ENCODE data around the gene REXO4. TPM values are rescaled to one million over a fixed set of nuclear protein-coding genes. Genes with fewer than 3 reads are reported as not detected.

REXO4 gene
- total and polyA plus RNA-seq, 10 of the 15 experiments (the other 5 are each of a cell fraction or from before 2014, with no cell fraction given): 2.7 to 43.9 (median 30.5) TPM

- TF ChIP-seq TCF3 (IDR thresholded peaks at IDR 0.05; ENCODE audit: borderline replicate concordance, insufficient read depth, low read depth, low read length) (0 out of 2 replicates have a peak, but pooled peaks have one; percentile 6), ZNF274 (IDR thresholded peaks at IDR 0.05; ENCODE audit: insufficient read depth, insufficient read length) (no peak), ZNF592 (IDR thresholded peaks at IDR 0.05) (no peak), SMARCA5 (IDR thresholded peaks at IDR 0.05) (no peak), ZBTB40 (IDR thresholded peaks at IDR 0.05; ENCODE audit: borderline replicate concordance) (peak; percentile 42), RUNX3 (IDR thresholded peaks at IDR 0.05; ENCODE audit: low read length) (peak; percentile 13; the same call in 1 of the 2 replicates), GATAD2B (conservative IDR thresholded peaks at IDR 0.05; ENCODE audit: low read depth) (no peak), SPI1 (IDR thresholded peaks at IDR 0.05; ENCODE audit: borderline replicate concordance, insufficient read depth, low read depth, low read length) (no peak), MXI1 (IDR thresholded peaks at IDR 0.05; ENCODE audit: low read depth, low read length) (peak; percentile 87), ZNF24 (IDR thresholded peaks at IDR 0.05) (no peak), NKRF (conservative IDR thresholded peaks at IDR 0.05) (no peak; the same call in 1 of the 2 replicates), NR2F1 (conservative IDR thresholded peaks at IDR 0.05) (0 out of 2 replicates have a peak, but pooled peaks have one; percentile 21), NR2C2 (IDR thresholded peaks at IDR 0.05; ENCODE audit: borderline replicate concordance, control insufficient read depth, insufficient read length, low read depth) (no peak), NBN (IDR thresholded peaks at IDR 0.05) (no peak), NR2C1 (IDR thresholded peaks at IDR 0.05) (peak; percentile 96), HDAC6 (IDR thresholded peaks at IDR 0.05; ENCODE audit: unreplicated experiment) (no peak), BHLHE40 (IDR thresholded peaks at IDR 0.05; ENCODE audit: borderline replicate concordance in 1 of 2, low read depth in 2 of 2, low read length in 1 of 2) (peak; percentile 58 to 84; a peak in 2 of 4 replicates), ZBED1 (IDR thresholded peaks at IDR 0.05; ENCODE audit: borderline replicate concordance) (no peak)
- TF ChIP-seq, protein P1, sequence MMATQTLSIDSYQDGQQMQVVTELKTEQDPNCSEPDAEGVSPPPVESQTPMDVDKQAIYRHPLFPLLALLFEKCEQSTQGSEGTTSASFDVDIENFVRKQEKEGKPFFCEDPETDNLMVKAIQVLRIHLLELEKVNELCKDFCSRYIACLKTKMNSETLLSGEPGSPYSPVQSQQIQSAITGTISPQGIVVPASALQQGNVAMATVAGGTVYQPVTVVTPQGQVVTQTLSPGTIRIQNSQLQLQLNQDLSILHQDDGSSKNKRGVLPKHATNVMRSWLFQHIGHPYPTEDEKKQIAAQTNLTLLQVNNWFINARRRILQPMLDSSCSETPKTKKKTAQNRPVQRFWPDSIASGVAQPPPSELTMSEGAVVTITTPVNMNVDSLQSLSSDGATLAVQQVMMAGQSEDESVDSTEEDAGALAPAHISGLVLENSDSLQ (IDR thresholded peaks at IDR 0.05): peak; percentile 42; the same call in 1 of the 2 replicates
Measured at GRCh38 chr9:133356391-133357091, 61.3 kb downstream of the REXO4 start, which contains the start of the genes SURF1 and SURF2 (continued).

Data from GM12878 (cell line).